OCI-LY7 (cell line): ENCODE results near the gene SERHL2. TPM values are rescaled to one million over a fixed set of nuclear protein-coding genes. Genes with fewer than 3 reads are reported as not detected.

Experiments used
- BruUV-seq: library from RNA; stranded (reverse); fragments of 400-500 nt; replicated peaks from 2 replicates; lab custom pipeline; 2021; lab: Mats Ljungman, UMichigan
- CTCF ChIA-PET: fragments of 300-600 bp; sonication (Branson Sonifier 250); formaldehyde crosslinking; loops from one replicate; lab custom pipeline; 2022; ENCODE audit warnings: antibody characterized with exemption; ENCODE audit not compliant: unreplicated experiment; lab: Charles Lee
- POLR2A ChIA-PET: fragments of 300-600 bp; sonication (Branson Sonifier 250); formaldehyde crosslinking; loops from one replicate; lab custom pipeline; 2022; ENCODE audit warnings: antibody characterized with exemption; lab: Charles Lee
- DNase-seq: peaks from one replicate; pipeline ENCODE4 v3.0.0-alpha.2; 2015; ENCODE audit warnings: low spot score
- H2AFZ ChIP-seq: fragments of 200-600 bp; sonication (generic), shearing (Covaris generic); 2 replicates; pipeline ENCODE4 v1.6.1; 2014; ENCODE audit warnings: mild to moderate bottlenecking, antibody characterized with exemption, low read length, moderate library complexity
- H3K27ac ChIP-seq: fragments of 200-600 bp; sonication (generic); 2 replicates; pipeline ENCODE4 v1.5.1; 2014; ENCODE audit warnings: mixed run types, low read depth, mild to moderate bottlenecking, moderate library complexity, low read length, inconsistent platforms; ENCODE audit not compliant: poor library complexity, severe bottlenecking
- H3K36me3 ChIP-seq: fragments of 200-600 bp; sonication (generic); 2 replicates; pipeline ENCODE4 v1.6.1; 2014; ENCODE audit warnings: mild to moderate bottlenecking, antibody characterized with exemption, low read length, moderate library complexity, mixed read lengths; ENCODE audit not compliant: insufficient read depth
- H3K4me1 ChIP-seq: fragments of 200-600 bp; sonication (generic); 2 replicates; pipeline ENCODE4 v1.5.1; 2014; ENCODE audit warnings: mild to moderate bottlenecking, low read length; ENCODE audit not compliant: insufficient read depth, poor library complexity, severe bottlenecking
- H3K4me2 ChIP-seq: fragments of 200-600 bp; sonication (generic); 2 replicates; pipeline ENCODE4 v1.6.1; 2014; ENCODE audit warnings: mild to moderate bottlenecking, low read length
- H3K4me3 ChIP-seq: fragments of 200-600 bp; sonication (generic); 2 replicates; pipeline ENCODE4 v1.5.1; 2014; ENCODE audit warnings: mild to moderate bottlenecking, low read depth, low read length; ENCODE audit not compliant: poor library complexity, severe bottlenecking
- H3K79me2 ChIP-seq: fragments of 200-600 bp; sonication (generic); 2 replicates; pipeline ENCODE4 v1.6.1; 2016; ENCODE audit warnings: low read depth, mild to moderate bottlenecking, low read length, moderate library complexity, mixed read lengths; ENCODE audit not compliant: insufficient read depth
- H3K9me2 ChIP-seq: fragments of 200-600 bp; sonication (generic); 2 replicates; pipeline ENCODE4 v1.6.1; 2016; ENCODE audit warnings: mild to moderate bottlenecking, low read length, mixed read lengths; ENCODE audit not compliant: insufficient read depth
- H3K9me3 ChIP-seq: fragments of 200-600 bp; sonication (generic); 2 replicates; pipeline ENCODE4 v1.6.1; 2014; ENCODE audit warnings: mild to moderate bottlenecking, mixed run types, low read length, mixed read lengths
- H4K20me1 ChIP-seq: fragments of 200-600 bp; sonication (generic); 2 replicates; pipeline ENCODE4 v1.6.1; 2014; ENCODE audit warnings: mild to moderate bottlenecking, antibody characterized with exemption, low read length, moderate library complexity, mixed read lengths; ENCODE audit not compliant: insufficient read depth
- EZH2phosphoT487 ChIP-seq: fragments of 200-600 bp; sonication (generic); IDR thresholded peaks from 2 replicates; pipeline ENCODE4 v1.6.1; 2018; ENCODE audit warnings: low read depth, borderline replicate concordance, mild to moderate bottlenecking, mixed run types, antibody characterized with exemption, low read length, moderate library complexity, mixed read lengths
- intact Hi-C: fragments of 100-400 bp; cut with micrococcal nuclease; formaldehyde crosslinking; loops from one replicate; pipeline ENCODE4 v1.10.0; 2022; ENCODE audit not compliant: unreplicated experiment
- total RNA-seq, 2 experiments: library from RNA; depleted of rRNA in 1 of 2; stranded (reverse); fragments of >200 nt in 1 of 2; shearing (Covaris generic) in 1 of 2; gene quantifications; 2 replicates each; pipeline ENCODE4 v1.2.3, GENCODE V29; 2014 to 2022
- TF ChIP-seq, protein P1 (sequence below): fragments of 200-600 bp; sonication (generic); conservative IDR thresholded peaks from 2 replicates; pipeline ENCODE4 v1.5.1; 2014; ENCODE audit warnings: mild to moderate bottlenecking, antibody characterized with exemption, low read length, moderate library complexity, mixed read lengths

Gene SERHL2
- total RNA-seq, 2 experiments from 2014 or later = 36.4 to 98.0 TPM

DNA sequence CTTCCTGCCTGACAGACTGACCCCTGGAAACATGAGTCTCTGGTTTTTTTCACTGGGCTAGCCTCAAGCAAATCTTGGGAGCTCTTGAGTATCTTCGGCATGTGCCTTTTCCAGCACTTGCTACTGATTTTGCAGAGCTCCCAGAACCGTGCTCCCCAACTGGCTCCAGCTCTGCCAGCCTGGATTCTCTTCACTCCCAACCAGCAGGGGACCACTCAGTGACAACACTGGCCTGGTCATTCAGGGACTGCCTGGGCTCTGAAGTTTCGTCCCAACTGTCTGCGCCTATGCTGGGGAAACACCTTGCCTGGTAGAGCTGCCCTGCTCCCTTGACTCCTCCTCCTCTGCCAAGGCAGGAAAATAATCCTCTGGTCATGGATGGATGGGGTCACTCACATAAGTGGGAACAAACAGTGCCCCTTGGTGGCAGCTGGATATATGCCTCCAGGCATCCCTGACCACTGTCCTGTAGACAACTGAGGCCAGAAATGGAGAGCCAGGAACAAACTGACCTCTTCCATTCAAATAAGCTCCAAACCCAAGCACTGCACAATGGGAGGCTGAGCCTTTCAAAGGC, 30.7 kb downstream of the SERHL2 start:
- no peak overlapping the region for H3K4me3 ChIP-seq
- POLR2A ChIA-PET = no interaction called here
- H3K27ac ChIP-seq = no peak overlapping the region
- peaks cover 18% of the 10 kb centered on the region for H3K79me2 ChIP-seq
- CTCF ChIA-PET = no interaction called here
- no peak for DNase-seq
- no peak overlapping the region for H2AFZ ChIP-seq
- intact Hi-C loops = no loop called here
- no peak overlapping the region for H3K4me2 ChIP-seq
- H3K4me1 ChIP-seq = peaks cover 19% of the 10 kb centered on the region
- H3K9me2 ChIP-seq = no peaks in the 10 kb centered on the region
- peaks cover 73% of the 10 kb centered on the region for H3K36me3 ChIP-seq
- TF ChIP-seq EZH2phosphoT487 = no peak
- TF ChIP-seq, protein P1, sequence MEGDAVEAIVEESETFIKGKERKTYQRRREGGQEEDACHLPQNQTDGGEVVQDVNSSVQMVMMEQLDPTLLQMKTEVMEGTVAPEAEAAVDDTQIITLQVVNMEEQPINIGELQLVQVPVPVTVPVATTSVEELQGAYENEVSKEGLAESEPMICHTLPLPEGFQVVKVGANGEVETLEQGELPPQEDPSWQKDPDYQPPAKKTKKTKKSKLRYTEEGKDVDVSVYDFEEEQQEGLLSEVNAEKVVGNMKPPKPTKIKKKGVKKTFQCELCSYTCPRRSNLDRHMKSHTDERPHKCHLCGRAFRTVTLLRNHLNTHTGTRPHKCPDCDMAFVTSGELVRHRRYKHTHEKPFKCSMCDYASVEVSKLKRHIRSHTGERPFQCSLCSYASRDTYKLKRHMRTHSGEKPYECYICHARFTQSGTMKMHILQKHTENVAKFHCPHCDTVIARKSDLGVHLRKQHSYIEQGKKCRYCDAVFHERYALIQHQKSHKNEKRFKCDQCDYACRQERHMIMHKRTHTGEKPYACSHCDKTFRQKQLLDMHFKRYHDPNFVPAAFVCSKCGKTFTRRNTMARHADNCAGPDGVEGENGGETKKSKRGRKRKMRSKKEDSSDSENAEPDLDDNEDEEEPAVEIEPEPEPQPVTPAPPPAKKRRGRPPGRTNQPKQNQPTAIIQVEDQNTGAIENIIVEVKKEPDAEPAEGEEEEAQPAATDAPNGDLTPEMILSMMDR = no peak
- H3K9me3 ChIP-seq = no peaks in the 10 kb centered on the region
- BruUV-seq = no TSS peak
- H4K20me1 ChIP-seq = no peaks in the 10 kb centered on the region

DNA sequence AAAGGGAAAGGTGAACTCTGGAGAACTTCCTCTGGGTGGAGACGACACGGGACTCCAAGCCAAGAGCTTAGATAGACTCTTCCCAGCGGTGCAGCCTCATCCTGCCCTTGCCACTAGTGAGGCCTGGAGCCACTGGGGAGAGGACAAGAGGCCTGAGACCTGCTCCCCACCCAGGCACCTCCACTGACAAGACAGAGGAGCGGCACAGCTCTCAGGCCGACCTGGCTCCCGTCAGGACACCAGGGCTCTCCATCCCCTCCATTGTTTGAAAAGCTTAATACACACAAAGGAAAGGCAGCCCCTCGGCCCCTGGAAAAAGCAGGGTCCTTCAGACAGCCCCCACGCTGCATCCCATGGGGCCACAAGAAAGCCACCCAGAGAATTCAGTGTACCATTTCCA, 31.3 kb downstream of the SERHL2 start:
- H3K79me2 ChIP-seq = peaks cover 12% of the 10 kb centered on the region
- TF ChIP-seq EZH2phosphoT487 = no peak
- H3K36me3 ChIP-seq = peaks cover 73% of the 10 kb centered on the region
- no peak overlapping the region for H2AFZ ChIP-seq
- ChIA-PET POLR2A (no interaction called here), CTCF (no interaction called here)
- H3K4me2 ChIP-seq = no peak overlapping the region
- H4K20me1 ChIP-seq = no peaks in the 10 kb centered on the region
- no peaks in the 10 kb centered on the region for H3K9me2 ChIP-seq
- no peak for DNase-seq
- no TSS peak for BruUV-seq
- H3K9me3 ChIP-seq = no peaks in the 10 kb centered on the region
- H3K27ac ChIP-seq = no peak overlapping the region
- peaks cover 15% of the 10 kb centered on the region for H3K4me1 ChIP-seq
- intact Hi-C loops = no loop called here
- no peak overlapping the region for H3K4me3 ChIP-seq

DNA sequence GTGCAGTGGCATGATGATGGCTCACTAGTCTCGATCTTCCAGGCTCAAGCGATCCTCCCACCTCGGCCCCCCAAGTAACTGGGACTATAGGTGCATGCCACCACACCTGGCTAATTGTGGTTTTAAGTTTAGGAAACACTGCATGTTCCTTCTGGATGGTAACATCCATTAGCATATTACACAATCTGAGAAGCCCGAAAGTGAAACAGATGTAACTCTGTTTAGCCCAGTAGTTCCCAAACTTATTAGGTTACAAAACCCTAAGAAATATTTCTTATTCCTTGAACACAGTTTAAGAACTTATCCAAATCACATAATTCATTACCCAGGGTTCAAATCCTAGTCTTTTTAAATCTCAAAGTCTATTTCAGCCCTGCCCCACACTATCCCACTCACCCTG, 32.6 kb downstream of the SERHL2 start:
- POLR2A ChIA-PET = no interaction called here

More for the DNA sequence above, 32.6 kb downstream of the SERHL2 start:
- no peak overlapping the region for H3K4me3 ChIP-seq
- no peaks in the 10 kb centered on the region for H4K20me1 ChIP-seq
- no peak for TF ChIP-seq EZH2phosphoT487
- TF ChIP-seq, protein P1 = no peak
- BruUV-seq = no TSS peak
- H2AFZ ChIP-seq = no peak overlapping the region
- intact Hi-C loops = no loop called here
- H3K27ac ChIP-seq = no peak overlapping the region
- H3K4me2 ChIP-seq = no peak overlapping the region
- H3K79me2 ChIP-seq = peaks cover 5% of the 10 kb centered on the region; the same call in 1 of the 2 replicates
- CTCF ChIA-PET = no interaction called here
- peaks cover 84% of the 10 kb centered on the region for H3K36me3 ChIP-seq
- peaks cover 17% of the 10 kb centered on the region for H3K4me1 ChIP-seq
- H3K9me2 ChIP-seq = no peaks in the 10 kb centered on the region
- H3K9me3 ChIP-seq = no peaks in the 10 kb centered on the region
- DNase-seq = no peak
